22Rv1 (cell line): ENCODE measurements around the gene LRRIQ4.

Experiments
- CTCF ChIP-seq: fragments of 450-650 bp; IDR thresholded peaks from 2 replicates; pipeline ENCODE4 v1.5.1; 2017; ENCODE audit warnings: mild to moderate bottlenecking
- ZFX ChIP-seq: fragments of 450-650 bp; IDR thresholded peaks from 2 replicates; pipeline ENCODE4 v1.6.1; 2017; ENCODE audit warnings: antibody characterized with exemption, borderline replicate concordance

GRCh38 chr3:169777822-169778221 lies 34.8 kb upstream of the LRRIQ4 start:
- TF ChIP-seq CTCF (no peak), ZFX (no peak)
